Measurements from ENCODE around the gene MUC4.

DNA sequence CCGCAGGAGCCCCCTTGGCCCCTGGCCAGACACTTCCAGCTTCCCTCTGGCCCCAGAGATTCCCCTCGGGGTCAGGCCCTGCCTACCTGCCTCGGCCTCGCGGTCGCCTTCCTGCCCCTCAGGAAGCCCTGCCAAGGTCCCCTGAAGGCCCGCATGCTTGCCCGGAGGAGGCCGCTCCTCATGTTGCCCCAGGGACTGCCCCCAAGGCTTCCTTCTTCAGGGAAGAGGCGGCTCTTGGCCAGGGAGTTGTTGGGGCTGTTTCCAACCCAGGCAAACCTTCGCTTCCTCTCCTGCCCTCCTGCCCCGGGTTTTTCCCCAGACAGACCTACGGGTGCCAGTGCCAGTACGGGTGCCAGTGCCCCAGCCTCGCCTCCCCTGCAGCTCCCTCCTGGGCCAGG, 13.5 kb upstream of the MUC4 start:
- TF ChIP-seq, protein P1, sequence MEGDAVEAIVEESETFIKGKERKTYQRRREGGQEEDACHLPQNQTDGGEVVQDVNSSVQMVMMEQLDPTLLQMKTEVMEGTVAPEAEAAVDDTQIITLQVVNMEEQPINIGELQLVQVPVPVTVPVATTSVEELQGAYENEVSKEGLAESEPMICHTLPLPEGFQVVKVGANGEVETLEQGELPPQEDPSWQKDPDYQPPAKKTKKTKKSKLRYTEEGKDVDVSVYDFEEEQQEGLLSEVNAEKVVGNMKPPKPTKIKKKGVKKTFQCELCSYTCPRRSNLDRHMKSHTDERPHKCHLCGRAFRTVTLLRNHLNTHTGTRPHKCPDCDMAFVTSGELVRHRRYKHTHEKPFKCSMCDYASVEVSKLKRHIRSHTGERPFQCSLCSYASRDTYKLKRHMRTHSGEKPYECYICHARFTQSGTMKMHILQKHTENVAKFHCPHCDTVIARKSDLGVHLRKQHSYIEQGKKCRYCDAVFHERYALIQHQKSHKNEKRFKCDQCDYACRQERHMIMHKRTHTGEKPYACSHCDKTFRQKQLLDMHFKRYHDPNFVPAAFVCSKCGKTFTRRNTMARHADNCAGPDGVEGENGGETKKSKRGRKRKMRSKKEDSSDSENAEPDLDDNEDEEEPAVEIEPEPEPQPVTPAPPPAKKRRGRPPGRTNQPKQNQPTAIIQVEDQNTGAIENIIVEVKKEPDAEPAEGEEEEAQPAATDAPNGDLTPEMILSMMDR (IDR thresholded peaks at IDR 0.05; ENCODE audit: low read length): no peak
- no peak for TF ChIP-seq EZH2 (IDR thresholded peaks at IDR 0.05; ENCODE audit: borderline replicate concordance, low read length)

All from OCI-LY1 (cell line).